ENCODE data around the gene WDPCP. TPM values are rescaled to one million over a fixed set of nuclear protein-coding genes. Genes with fewer than 3 reads are reported as not detected.

Gene WDPCP
- total and polyA plus RNA-seq, 2 of the 8 experiments (the other 6 are each of a cell fraction or from before 2014, with no cell fraction given): 9.3 to 25.8 TPM

GRCh38 chr2:63537306-63537705, 51.0 kb downstream of the WDPCP start (continued):
- TF ChIP-seq CHD7 (IDR thresholded peaks at IDR 0.05; ENCODE audit: insufficient replicate concordance, low read length): no peak
- no peak for TF ChIP-seq ZNF274 (IDR thresholded peaks at IDR 0.05; ENCODE audit: borderline replicate concordance, extremely low read depth, low read length)
- TF ChIP-seq SIRT6 (IDR thresholded peaks at IDR 0.05; ENCODE audit: low read length): no peak
- no peak for TF ChIP-seq SAP30 (IDR thresholded peaks at IDR 0.05; ENCODE audit: insufficient read depth, insufficient replicate concordance, low read length)
- no peak for TF ChIP-seq KDM4A (IDR thresholded peaks at IDR 0.05; ENCODE audit: low read depth, low read length, severe bottlenecking)
- no peak for TF ChIP-seq KDM1A (IDR thresholded peaks at IDR 0.05; ENCODE audit: borderline replicate concordance, low read length)
